Thyroid gland (tissue), 4 donors: Measurements from ENCODE around the gene ZNF691. TPM values are rescaled to one million over a fixed set of nuclear protein-coding genes. Genes with fewer than 3 reads are reported as not detected.

Source experiments
- DNase-seq, 2 donors: peaks; one replicate each; pipeline ENCODE4 v3.0.0-alpha.2; 2019
- H3K27ac ChIP-seq, 3 donors: fragments of 200-600 bp; sonication (generic); 1 replicate in 2 of 3; 2 replicates in 1 of 3; pipeline ENCODE4 v1.5.1; 2016 to 2019; ENCODE audit warnings: mild to moderate bottlenecking in 1 of 3, moderate library complexity in 1 of 3
- H3K27me3 ChIP-seq: fragments of 200-600 bp; sonication (generic); one replicate; pipeline ENCODE4 v1.5.1; 2019
- H3K36me3 ChIP-seq, 2 donors: fragments of 200-600 bp; sonication (generic); one replicate each; pipeline ENCODE4 v1.5.1; 2016 to 2019
- H3K4me1 ChIP-seq, 2 donors: fragments of 200-600 bp; sonication (generic); one replicate each; pipeline ENCODE4 v1.5.1; 2017 to 2019
- H3K4me3 ChIP-seq, 3 donors: fragments of 200-600 bp; sonication (generic); replicated peaks in 1 of 3; 1 replicate in 2 of 3; 2 replicates in 1 of 3; pipeline ENCODE4 v1.5.1; 2016; ENCODE audit warnings: mild to moderate bottlenecking in 1 of 3
- H3K9me3 ChIP-seq: fragments of 200-600 bp; sonication (generic); one replicate; pipeline ENCODE4 v1.5.1; 2017
- POLR2A ChIP-seq, 2 donors: fragments of 450-650 bp; IDR thresholded peaks; one replicate each; pipeline ENCODE4 v1.6.1; 2017; ENCODE audit warnings: antibody characterized with exemption in 2 of 2, mild to moderate bottlenecking in 2 of 2, moderate library complexity in 1 of 2
- WGBS, 2 donors: methylation state at CpG; one replicate each; pipeline ENCODE4 v1.1.5; 2017; 5-methylcytosine and 5-hydroxymethylcytosine counted together
- intact Hi-C: fragments of 100-400 bp; cut with DNase I; formaldehyde crosslinking; loops from one replicate; pipeline ENCODE4 v1.15.1; 2023
- total RNA-seq, 4 donors: library from RNA; depleted of rRNA; stranded (reverse); fragments of >200 nt; gene quantifications; one replicate each; pipeline ENCODE4 v1.2.3, GENCODE V29; 2016
- TF ChIP-seq, protein P1 (sequence below), 6 experiments: fragments of 200-600 bp in 3 of 6; fragments of 450-650 bp in 3 of 6; sonication (generic) in 3 of 6; IDR thresholded peaks; one replicate each; pipeline ENCODE4 v1.5.1; 2016 to 2019; ENCODE audit warnings: antibody characterized with exemption in 6 of 6, mild to moderate bottlenecking in 2 of 6, inconsistent platforms in 1 of 6, moderate library complexity in 1 of 6

ZNF691 gene
- total RNA-seq, 4 donors from 2014 or later, result 17.9 to 25.8 (median 21.5) TPM

DNA sequence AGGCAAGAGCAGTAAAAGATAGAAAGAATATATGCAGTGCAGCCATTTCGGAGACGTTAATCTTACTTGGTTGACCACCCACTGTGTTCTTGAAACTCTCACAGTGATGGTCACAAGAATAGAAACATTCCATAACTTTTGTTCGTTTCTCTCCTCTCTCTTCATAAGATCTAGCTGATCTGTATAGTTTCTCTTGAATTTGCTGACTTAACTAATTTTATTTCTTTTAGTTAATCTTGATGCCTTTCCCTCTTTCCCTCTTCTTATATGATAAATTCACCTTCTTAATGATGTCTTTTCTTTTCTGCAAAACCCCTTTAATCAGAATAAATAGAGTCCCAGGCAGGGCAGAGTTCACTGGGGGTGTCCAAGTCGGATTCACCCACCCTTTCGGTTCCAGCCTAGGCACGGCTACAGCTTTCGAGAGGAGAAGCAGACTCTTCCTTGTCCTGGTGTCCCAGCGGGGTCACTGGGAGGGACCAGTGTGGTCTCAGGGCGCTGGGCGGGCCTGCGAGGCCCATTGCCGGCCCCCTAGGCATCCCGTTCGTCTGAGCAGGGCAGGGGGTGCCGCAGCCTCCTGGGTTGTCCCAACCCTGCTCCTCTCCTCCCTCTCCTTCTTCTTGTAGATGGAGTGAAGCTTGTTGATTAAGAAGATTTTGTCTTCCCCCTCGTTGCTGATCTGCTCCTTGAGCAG, 39.8 kb downstream of the ZNF691 start:
- peaks cover 0 to 5% of the 10 kb centered on the region in 2 donors for H3K4me1 ChIP-seq
- TF ChIP-seq, protein P1, sequence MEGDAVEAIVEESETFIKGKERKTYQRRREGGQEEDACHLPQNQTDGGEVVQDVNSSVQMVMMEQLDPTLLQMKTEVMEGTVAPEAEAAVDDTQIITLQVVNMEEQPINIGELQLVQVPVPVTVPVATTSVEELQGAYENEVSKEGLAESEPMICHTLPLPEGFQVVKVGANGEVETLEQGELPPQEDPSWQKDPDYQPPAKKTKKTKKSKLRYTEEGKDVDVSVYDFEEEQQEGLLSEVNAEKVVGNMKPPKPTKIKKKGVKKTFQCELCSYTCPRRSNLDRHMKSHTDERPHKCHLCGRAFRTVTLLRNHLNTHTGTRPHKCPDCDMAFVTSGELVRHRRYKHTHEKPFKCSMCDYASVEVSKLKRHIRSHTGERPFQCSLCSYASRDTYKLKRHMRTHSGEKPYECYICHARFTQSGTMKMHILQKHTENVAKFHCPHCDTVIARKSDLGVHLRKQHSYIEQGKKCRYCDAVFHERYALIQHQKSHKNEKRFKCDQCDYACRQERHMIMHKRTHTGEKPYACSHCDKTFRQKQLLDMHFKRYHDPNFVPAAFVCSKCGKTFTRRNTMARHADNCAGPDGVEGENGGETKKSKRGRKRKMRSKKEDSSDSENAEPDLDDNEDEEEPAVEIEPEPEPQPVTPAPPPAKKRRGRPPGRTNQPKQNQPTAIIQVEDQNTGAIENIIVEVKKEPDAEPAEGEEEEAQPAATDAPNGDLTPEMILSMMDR (IDR thresholded peaks at IDR 0.05), result no peak
- no peak for TF ChIP-seq POLR2A (IDR thresholded peaks at IDR 0.05)
- 81 to 85% methylated on average over 14 to 16 of the region's 16 CpGs for WGBS, 2 donors

DNA sequence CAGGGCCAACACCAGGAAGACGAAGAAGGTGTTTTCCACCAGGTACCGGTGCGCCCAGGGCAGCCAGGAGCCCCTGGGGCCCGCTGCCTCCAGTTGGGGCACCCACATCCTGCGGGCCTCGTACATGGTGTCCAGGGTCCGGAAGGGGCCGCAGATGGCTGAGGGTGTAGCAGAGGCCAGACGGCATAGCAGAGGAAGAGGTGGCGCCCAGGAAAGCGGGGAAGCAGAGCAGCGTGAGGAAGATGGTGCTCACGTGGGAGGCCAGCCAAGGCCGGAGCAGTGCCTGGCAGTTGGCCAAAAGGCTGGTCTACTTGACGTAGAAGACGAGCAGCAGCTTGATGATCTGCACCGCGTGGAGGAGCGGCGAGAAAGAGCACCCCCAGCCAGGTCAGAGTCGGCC, 40.4 kb downstream of the ZNF691 start:
- Histone ChIP-seq H3K27ac (no peak overlapping the region), H3K4me3 (no peak overlapping the region), H3K36me3 (no peaks in the 10 kb centered on the region), H3K4me1 (peaks cover 0 to 8% of the 10 kb centered on the region in 2 donors), H3K9me3 (no peaks in the 10 kb centered on the region), H3K27me3 (no peaks in the 10 kb centered on the region)
- 49 to 57% methylated on average over 21 of the region's 21 CpGs for WGBS, 2 donors
- peak; percentile 33 to 36 for DNase-seq
- TF ChIP-seq, protein P1 (IDR thresholded peaks at IDR 0.05), result no peak
- no peak for TF ChIP-seq POLR2A (IDR thresholded peaks at IDR 0.05)
- intact Hi-C loops, result no loop called here

More for the DNA sequence above, 39.8 kb downstream of the ZNF691 start:
- intact Hi-C loops, result no loop called here
- H3K27ac ChIP-seq, result no peak overlapping the region
- no peaks in the 10 kb centered on the region for H3K36me3 ChIP-seq
- no peaks in the 10 kb centered on the region for H3K9me3 ChIP-seq
- no peak for DNase-seq
- H3K27me3 ChIP-seq, result no peaks in the 10 kb centered on the region
- no peak overlapping the region for H3K4me3 ChIP-seq

DNA sequence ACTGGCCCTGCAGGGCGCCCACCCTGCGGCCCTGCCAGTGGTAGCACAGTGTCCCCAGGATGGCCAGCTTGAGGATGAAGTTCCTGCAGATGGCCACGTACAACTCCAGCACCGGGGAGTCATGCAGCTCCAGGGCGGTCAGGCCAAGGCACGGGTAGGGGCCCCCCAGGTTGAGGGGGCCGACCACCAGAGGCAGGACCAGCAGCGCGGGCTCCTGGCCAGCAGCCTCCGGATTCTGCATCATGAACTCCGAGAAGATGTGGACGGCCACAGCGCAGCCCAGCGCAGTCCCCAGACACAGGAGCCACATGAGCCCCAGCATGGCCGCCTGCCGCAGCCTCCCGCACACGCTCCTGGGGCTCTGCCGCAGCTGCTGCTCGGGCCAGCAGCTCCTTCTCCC, 41.0 kb downstream of the ZNF691 start:
- Histone ChIP-seq H3K4me3 (no peak overlapping the region), H3K9me3 (no peaks in the 10 kb centered on the region), H3K36me3 (no peaks in the 10 kb centered on the region), H3K27ac (no peak overlapping the region), H3K4me1 (peaks cover 0 to 12% of the 10 kb centered on the region in 2 donors), H3K27me3 (no peaks in the 10 kb centered on the region)
- no peak for TF ChIP-seq POLR2A (IDR thresholded peaks at IDR 0.05)
- TF ChIP-seq, protein P1 (IDR thresholded peaks at IDR 0.05), result no peak
- WGBS, 2 donors, result 92 to 94% methylated on average over 11 to 14 of the region's 20 CpGs
- intact Hi-C loops, result no loop called here
- DNase-seq, result no peak

DNA sequence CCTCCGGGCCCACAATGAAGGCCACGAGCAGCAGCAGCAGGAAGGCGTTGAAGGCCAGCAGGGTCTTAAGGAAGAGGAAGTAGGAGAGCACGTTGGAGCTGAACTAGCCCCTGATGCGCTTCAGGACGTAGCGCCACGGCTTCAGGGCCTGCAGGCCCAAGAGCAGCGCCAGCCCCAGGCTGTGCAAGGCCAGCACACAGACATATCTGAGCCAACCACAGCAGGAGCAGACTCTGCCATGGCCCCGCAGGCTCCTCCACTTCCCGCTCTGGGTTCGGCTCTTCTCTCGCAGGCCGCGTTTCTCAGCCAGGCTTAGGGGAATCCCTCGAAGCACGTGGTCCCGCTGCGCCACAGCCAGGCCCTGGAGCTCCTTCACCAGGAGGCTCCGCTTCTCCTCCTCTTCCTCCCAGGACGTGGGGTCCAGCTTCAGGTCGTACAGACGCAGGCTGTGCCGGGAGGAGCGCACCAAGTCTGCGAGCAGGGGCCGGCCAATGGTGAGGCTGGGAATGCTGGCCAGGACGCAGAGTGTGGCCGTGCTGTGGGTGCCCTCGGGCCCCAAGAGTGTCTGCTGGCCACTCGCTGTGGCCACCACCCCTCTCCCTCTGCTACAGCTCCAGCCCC, 41.7 kb downstream of the ZNF691 start:
- intact Hi-C loops, result no loop called here
- H3K4me3 ChIP-seq, result no peak overlapping the region
- H3K4me1 ChIP-seq, result peaks cover 0 to 12% of the 10 kb centered on the region in 2 donors
- no peak overlapping the region for H3K27ac ChIP-seq
- no peaks in the 10 kb centered on the region for H3K27me3 ChIP-seq
- DNase-seq, result no peak
- WGBS, 2 donors, result 92 to 93% methylated on average over 30 to 31 of the region's 31 CpGs
- TF ChIP-seq, protein P1 (IDR thresholded peaks at IDR 0.05), result no peak
- TF ChIP-seq POLR2A (IDR thresholded peaks at IDR 0.05), result no peak
- H3K36me3 ChIP-seq, result no peaks in the 10 kb centered on the region
- no peaks in the 10 kb centered on the region for H3K9me3 ChIP-seq

DNA sequence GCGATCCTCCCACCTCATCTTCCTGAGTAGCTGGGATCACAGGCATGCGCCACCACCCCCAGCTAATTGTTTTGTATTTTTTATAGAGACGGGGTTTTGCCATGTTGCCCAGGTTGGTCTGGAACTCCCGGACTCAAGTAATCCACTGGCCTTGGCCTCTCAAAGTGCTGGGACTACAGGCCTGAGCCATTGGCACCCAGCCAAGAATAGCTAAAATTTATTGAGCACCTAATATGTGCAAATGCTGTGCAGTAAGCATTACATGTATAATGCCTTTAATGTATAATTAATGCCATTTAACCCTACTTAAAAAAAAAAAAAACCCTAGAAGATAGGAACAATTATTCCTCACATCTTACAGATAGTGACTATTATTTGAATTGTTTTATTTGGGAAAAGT, 42.9 kb downstream of the ZNF691 start:
- DNase-seq, result no peak
- no peak overlapping the region for H3K27ac ChIP-seq
- H3K27me3 ChIP-seq, result no peaks in the 10 kb centered on the region
- H3K4me3 ChIP-seq, result no peak overlapping the region
- H3K36me3 ChIP-seq, result no peaks in the 10 kb centered on the region
- intact Hi-C loops, result no loop called here
- 82 to 96% methylated on average over 4 of the region's 4 CpGs for WGBS, 2 donors
- no peak for TF ChIP-seq POLR2A (IDR thresholded peaks at IDR 0.05)
- TF ChIP-seq, protein P1 (IDR thresholded peaks at IDR 0.05), result no peak
- no peaks in the 10 kb centered on the region for H3K9me3 ChIP-seq
- H3K4me1 ChIP-seq, result peaks cover 0 to 12% of the 10 kb centered on the region in 2 donors
